Testis (tissue), 2 donors: ENCODE data around the gene GPR132.

Experiments used
- CTCF ChIP-seq, 3 experiments: fragments of 450-650 bp in 2 of 3; fragments of 200-600 bp in 1 of 3; sonication (generic) in 1 of 3; IDR thresholded peaks; one replicate each; pipeline ENCODE4 v1.5.1; 2016 to 2019; ENCODE audit warnings: antibody characterized with exemption in 3 of 3, mild to moderate bottlenecking in 2 of 3, moderate library complexity in 1 of 3
- POLR2A ChIP-seq: fragments of 450-650 bp; IDR thresholded peaks from one replicate; pipeline ENCODE4 v1.6.1; 2017; ENCODE audit warnings: antibody characterized with exemption, mild to moderate bottlenecking, moderate library complexity

- TF ChIP-seq CTCF (IDR thresholded peaks at IDR 0.05) (no peak), POLR2A (no peak)
These were observed 38.2 kb downstream of the GPR132 start for GRCh38 chr14:105026802-105027563.
